Amygdala (tissue), 56 donors: ENCODE data around the gene APH1B.

ENCODE experiments used
- DNase-seq, 56 donors: peaks; one replicate each; lab custom pipeline; 2025; lab: John Stamatoyannopoulos, UW

The APH1B gene

DNA sequence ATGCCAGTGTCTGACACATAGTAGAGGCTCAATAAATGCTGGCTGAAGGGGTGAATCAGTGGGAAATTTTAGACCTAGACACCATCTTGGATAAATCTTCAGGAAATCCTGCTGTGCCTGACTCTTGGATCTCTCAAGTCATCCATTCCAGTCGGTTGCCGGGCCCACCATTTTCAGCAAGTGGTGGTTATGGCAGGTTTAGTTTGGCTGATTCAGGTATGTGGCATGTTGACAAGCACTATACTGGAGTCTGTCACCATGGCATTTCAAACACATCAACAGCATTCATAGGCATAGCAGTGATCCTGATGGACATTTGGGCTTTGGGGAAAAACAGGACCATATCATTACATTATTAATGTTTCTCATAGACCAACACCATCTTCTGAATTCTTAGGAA lies 25.7 kb upstream of the APH1B start:
- DNase-seq: no peak

DNA sequence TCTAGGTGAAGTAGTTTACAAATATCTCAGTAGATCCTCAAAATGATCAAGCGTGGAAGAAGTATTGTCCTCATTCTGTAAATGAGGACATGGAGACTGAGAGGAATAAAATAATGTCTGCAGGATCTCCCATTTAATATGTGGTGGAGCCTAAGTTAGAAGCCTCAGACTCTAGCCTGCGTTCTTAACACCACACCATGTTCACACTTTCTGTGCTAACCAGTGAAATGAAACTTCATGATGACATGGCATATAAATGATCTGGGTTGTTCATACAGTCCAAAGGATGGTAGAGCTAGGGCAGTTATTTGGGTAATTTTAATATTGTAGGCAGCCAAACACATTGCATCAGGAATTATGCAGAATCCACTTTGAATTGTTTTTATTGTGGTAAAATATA lies 25.1 kb upstream of the APH1B start:
- no peak for DNase-seq

DNA sequence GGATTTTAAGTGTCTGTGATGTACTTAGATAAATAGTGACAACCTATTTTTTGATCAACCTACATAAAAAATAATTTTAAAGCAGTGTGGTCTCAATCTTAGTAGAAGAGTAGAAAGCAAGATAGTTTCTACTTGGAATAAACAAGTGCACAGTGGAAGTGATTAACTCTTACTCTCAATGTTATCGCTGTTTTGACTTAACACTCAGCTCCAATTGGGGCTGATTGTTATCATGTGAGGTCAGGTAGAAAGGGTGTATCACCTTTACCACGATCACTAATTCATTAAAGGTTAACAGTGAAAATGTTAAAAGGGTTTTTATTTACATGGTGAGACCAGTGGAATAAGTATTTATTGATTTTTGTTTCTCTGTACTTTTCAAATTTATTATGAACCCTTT lies 22.4 kb upstream of the APH1B start:
- DNase-seq: no peak

DNA sequence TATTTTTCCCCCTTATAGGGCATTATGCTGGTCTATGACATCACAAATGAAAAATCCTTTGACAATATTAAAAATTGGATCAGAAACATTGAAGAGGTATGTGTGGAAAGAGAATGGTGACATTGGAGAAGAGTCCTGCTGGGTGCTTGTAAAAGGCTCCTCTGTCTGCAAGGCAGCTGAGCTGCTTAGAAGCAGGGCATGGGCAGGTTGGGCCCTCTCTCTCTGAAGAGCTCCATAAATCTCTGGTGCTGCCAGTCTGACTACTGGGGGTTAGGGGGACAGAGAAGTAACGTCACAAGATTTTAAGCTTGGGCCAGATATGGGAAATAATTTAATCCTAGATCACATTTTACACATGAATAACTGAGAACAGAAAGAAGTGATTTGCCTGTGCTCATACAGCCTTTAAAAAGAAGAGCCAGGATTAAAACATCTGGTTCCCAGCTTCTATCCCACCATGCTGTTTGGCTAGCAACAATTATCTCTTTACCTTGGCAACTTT lies 21.9 kb upstream of the APH1B start:
- DNase-seq: no peak

DNA sequence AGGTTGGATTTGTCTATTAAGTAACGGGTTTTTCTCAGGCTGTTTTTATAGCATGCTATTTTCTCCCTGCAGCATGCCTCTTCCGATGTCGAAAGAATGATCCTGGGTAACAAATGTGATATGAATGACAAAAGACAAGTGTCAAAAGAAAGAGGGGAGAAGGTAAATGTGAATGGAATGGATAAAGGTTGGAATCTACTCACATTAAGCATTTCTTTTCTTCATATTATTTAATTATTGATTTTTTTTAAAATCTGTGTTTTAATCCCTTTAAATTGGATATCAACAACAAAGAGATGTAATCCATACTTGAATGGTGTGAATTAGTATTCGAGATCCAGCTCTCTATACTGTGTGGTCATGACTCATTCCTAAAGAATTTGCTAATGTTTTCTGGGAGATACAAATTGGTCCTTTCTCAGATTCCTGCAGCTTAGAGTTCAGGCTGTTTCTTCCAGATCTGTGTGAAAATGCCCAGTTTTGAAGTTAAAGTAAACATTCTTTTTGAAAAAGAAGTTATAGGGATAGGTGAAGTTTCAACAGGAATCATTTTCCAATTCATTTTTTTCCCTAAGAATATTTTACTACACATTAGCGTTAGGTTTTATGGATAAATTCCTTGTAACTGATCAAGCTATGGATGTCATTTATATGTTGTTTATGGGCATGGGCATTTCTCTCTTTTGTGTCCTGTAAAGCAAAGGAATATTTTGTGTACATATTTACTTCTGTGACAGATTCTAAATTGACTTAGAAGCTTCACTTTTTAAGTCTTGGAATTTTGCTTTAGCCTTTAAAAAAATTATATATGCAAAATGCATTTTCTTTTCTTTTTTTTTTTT lies 20.8 kb upstream of the APH1B start:
- DNase-seq: no peak

DNA sequence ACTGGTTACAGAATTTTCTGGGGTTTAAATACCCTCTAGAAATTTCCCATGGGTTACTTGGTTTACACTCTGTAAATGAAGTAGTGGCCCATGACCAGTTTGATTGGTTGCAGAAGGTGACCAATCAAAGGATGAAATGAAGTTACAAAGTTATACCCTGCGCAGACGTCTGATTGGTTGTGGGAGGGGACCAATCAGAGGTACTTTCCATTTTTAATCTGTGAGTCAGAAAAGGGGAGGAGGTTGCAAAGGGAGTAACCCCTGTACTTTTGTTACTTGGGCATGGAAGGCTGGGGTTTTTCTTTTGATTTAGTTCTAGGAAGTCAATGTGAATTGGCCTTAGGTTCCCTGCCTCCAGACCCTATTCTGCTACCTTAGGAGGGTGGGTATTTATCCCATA lies 18.7 kb upstream of the APH1B start:
- DNase-seq: no peak

DNA sequence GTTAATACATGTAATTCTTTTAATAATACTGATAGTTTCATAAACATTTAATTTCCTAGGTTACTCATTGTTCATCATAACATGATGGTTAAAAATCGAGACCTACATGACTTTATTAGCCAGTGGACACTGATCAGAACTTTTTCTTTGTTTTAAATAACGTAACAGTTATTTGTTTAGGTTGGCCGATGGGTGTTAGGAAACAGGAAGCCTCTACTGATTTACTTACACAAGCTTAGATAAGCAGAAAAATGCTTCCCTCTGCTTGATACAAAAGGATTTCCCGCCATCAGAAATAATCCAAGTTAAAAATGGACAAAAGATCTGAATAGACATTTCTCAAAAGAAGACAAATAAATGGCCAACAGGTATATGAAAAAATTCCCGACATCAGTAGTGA lies 16.6 kb upstream of the APH1B start:
- no peak for DNase-seq

DNA sequence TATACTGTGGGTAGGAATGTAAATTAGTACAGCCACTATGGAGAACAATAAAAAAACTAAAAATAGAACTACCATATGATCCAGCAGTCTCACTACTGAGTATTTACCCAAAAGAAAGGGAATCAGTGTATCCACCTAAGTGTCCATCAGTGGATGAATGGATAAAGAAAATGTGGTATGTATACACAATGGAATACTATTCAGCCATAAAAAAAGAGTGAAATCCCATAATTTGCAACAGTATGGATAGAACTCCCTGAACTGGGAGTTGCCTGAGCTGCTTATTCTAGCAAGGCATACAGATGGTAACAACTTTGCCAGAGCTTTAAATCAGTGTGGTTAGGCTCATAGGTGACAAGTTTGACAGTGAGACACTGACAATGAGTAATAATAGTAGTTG lies 16.1 kb upstream of the APH1B start:
- no peak for DNase-seq

DNA sequence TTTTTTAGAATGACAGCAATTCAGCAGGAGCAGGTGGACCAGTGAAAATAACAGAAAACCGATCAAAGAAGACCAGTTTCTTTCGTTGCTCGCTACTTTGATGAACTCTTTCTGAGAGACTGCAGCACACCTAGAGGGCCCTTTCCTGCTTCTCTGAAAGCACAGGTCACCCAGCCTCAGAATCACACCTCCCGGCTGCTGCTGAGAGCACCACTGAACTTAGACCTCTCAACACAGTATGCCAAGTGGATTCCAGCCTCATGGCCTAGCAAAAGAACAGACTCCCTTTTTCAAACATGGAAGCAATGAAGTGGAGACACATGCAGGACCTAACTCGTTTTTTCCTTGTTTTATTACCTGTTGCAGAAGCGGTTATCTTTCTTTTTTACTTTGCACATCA lies 13.9 kb upstream of the APH1B start:
- DNase-seq: no peak

DNA sequence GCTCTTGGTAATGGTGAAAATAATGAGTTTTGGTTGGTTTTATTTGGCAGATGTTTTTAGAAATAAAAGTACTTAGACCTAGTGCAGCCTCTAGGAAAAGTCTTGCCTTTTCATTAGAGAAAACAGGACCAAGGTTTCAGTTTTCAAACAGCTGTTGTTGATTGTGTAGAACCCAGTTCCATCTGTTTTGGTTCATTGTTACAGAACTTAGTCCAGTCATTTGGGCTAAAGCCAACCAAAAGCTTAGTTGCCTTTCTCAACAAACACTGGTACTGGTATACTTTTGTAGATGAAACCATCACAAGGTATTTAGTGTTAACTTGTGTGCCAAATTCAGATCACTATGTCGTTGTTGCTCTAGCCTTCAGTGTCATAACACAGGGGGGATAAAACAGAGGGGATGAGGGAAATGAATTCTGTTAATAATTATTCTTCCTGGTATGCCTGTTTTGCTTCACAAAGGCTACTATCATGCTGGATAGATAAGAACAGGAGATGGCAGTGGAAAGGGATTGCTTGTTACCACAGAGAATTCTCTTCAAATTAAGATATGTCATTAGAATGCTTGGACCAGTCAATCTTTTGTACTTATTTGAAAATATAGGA lies 12.6 kb upstream of the APH1B start:
- DNase-seq: no peak

DNA sequence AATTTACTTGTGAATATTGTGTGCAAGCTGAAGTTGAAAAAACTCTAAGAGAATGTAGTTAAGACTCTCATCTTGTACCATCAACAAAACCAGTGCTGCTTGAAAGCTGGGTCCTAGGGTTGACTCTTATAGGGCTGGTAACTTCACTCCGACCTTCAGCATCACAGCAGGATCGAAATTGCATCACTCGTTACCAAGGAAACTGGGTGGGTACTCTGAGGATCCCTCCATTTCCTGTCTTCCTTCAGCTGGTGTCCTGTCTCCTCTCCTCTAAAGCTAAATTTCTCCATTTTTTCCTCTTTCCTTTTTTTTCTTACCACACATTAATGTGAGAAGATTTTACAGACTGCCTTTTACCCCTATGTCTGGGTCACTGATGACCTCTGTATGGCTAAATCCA lies 3.0 kb upstream of the APH1B start:
- DNase-seq: no peak

DNA sequence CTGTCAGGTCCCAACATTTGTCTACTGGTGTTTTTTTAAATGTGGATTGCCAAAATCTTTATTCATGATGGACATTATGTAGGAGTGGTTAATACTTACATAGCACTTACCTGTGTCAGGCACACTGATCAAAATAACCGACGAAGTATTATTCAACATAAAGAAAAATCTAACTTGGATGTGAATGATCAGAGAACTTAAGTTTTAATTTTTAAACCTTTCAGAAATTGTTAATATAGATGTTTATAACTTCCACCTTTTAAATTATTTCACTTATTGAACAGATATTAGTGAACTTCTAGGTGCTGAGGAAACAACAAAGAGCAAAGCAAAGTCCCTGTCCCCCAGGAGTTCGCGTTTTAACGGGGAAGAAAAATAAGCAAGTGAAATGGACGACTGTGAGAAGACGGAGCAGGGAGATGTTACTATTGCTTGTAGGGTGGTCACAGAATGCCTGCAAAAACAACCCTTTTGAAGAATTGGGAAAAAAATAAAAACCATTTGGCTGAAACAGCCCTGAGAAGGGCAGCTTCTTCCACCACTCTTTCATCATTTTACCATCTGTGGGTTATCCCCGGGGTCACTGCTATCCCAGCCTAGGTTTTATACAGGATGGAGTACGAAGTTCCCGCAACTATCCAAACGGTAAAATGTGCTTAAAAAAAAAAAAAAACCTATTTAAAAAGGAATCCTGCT lies 915 bp upstream of the APH1B start:
- no peak for DNase-seq

DNA sequence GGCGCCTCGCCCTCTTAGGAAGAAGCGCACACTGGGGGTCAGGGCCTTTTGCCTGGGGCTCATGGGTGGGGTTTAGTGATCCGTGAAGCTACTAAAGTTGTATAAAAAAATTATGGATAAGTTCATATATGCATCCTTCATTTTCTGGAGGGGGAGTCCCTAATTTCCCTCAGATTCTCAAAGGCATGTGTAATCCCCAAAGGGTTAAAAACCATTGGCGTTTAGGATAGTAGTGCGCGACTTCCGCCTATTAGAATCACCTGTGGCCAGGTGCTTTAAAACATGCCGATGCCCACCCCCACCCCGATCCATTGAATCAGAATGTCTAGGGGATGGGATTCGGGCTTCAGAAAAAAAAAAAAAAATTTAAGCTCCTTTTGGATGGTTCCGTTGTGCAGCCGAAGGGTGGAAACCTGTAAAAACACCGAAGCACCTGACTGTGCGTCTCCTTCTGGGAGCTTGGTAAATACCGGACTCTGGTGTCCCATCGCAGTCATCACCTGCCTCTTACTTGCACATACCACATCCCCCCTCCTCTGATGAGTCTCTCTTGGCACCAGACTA lies 570 bp downstream of the APH1B start:
- peak in 12 of 56 donors; percentile 2 to 41 (median 16) for DNase-seq

DNA sequence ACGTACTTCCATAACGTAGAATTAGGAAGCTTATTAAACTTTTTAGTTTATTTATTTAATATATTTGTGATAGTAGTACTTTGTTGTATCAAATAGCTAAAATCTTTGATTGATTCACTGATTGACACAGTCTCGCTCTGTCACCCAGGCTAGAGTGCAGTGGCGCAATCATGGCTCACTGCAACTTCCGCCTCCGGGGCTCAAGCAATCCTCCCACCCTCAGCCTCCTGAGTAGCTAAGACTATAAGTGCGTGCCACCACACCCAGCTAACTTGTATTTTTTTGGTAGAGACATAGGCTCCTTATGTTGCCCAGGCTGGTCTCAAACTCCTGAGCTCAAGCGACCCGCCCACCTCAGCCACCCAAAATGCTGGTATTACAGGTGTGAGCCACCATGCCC lies 5.7 kb downstream of the APH1B start:
- DNase-seq: peak in 2 of 56 donors; percentile 1 to 3

DNA sequence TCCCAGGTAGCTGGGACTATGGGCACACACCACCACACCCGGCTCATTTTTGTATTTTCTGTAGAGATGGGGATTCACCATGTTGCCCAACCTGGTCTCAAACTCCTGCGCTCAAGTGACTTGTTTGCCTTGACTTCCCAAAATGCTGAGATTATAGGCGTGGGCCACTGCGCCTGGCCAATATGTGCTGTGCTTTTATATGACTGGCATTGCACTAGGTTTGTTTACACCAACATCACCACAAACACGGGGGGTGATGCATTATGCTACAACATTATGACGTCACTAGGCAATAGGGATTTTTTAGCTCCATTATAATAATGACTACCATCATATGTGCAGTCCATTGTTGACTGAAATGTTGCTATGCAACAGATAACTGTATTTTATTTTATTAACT lies 6.9 kb downstream of the APH1B start:
- no peak for DNase-seq

DNA sequence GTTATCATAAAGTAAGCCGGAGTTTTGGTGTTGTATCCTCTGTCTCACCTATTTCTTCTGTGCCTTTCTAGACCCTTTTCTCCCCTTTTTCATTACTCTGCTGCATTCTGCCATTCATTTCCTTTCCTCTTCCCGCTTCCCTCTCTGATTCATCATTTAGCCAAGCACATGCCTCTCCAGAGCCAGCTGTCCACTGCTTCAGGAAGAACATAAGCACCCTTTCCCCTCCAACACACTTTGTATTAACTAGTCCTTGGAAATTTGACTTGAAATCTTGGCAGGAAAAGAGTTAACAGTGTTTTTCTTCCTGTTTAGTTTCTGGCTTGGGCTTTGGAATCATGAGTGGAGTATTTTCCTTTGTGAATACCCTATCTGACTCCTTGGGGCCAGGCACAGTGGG lies 9.7 kb downstream of the APH1B start:
- DNase-seq: no peak

DNA sequence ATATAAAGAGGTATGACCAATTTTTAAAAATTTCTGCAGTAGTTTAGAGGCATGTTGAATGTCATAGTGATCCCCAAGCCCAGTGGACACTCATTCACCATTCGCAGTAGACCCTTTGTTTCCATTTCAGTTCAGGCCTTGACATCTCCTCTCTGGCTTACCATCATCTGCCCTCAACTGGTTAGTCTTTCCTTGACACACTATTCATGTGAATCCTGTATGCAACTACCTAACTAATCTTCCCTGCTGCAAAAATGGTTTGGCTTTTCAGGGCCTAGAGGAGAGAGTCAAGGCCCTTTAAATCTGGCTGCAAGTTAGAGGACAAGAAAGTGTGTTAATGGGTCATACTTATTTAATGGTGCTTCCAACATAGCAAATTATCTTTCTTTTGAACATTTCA lies 10.9 kb downstream of the APH1B start:
- no peak for DNase-seq

DNA sequence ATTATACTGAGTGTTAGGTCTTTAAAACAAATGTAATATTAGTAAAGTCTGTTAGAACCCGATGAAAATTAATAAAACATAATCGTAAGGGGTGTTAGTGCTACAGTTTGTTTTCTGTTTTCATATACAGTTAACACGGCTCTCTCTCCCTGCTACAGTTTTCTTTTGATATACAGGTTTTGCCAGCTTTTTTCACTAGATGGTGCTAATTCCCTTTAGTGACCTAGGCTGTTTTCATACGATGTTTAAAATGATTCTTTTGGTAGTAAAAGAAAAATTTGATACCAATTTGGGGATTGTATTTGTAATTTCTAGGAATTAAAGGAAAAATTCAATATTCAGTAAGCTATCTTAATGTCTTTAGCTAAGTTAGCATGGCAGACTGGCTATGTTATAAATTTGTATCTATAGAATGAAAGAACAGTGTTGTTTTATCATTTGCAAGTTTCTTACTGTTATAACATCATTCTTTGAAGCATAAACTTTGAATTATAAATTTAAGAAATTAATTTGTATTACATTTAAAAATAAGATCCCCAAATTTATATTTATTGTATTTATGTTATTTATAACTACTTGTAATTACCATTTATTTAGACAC lies 11.5 kb downstream of the APH1B start:
- DNase-seq: peak in 1 of 56 donors; percentile 35

DNA sequence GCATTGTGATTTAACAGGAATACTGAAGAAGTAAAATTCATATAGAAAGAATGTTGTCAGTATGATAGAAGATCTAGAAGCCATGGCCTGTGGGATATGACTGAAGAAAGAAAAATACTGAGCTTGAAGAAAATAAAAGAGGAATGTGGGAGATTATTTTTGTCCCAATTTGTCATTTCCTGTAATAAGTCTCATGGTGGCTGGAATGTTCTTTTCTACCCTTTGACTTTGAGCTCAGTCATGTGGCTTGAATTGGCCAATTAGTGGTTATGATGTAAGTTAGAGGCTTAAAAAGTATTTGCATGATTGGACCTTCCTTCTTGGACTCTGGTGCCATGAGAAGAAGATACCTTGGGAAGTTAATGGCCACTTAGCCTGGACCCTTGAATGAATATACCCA lies 14.1 kb downstream of the APH1B start:
- no peak for DNase-seq

DNA sequence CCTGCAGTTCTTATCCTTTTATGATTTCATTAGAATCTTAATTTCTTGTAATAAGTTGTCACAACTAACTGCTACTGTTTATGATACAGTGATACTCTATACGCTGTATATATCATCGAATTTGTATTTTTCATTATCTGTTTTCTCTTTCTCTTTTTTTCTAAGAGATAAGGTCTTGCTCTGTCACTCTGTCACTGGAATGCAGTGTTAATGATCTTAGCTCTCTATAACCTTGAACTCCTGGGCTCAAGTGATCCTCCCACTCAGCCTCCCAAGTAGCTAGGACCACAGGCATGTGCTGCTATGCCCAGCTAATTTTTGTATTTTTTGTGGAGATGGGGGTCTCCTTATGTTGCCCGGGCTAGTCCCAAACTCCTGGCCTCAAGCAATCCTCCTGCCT lies 14.8 kb downstream of the APH1B start:
- no peak for DNase-seq

DNA sequence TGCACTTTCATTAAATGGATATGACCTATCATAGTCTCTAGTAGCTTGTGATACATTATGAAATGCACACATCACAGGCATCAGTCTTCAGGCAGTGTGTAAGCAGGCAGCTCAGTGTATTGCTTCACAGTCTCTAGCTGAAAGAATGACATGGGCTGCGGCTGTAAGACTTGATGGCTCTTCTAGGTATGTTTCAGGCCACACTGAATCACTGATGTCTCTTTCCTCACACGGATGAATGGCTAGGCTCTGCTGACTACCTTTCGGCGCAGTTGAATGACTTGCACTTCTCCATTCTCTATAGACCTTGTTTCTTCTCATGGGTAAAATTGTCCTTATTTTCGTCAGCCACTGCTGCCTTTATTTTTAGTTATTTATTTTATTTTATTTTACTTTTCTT lies 15.4 kb downstream of the APH1B start:
- no peak for DNase-seq
